A549 (cell line): ENCODE measurements around the gene TRIP11. TPM values are rescaled to one million over a fixed set of nuclear protein-coding genes. Genes with fewer than 3 reads are reported as not detected.

Experiments used
- ATAC-seq, 2 experiments: fragments of 200-7000 bp in 1 of 2; fragments of >200 bp in 1 of 2; cut with Nextera tagmentation in 1 of 2; cut with Tn5 transposase in 1 of 2; 3 replicates each; pipeline versions ENCODE4 v1.8.0 to v1.9.1; 2018 to 2020; ENCODE audit warnings: mild to moderate bottlenecking in 1 of 2, moderate library complexity in 1 of 2
- CTCF ChIA-PET: fragments of 300-600 bp; sonication (Branson Sonifier 250); formaldehyde crosslinking; extraction: SDS; loops from one replicate; lab custom pipeline; 2021; ENCODE audit warnings: antibody characterized with exemption, inconsistent platforms; lab: Yijun Ruan, JAX
- POLR2A ChIA-PET: fragments of 350-600 bp; formaldehyde crosslinking; extraction: SDS; loops from one replicate; lab custom pipeline; 2021; ENCODE audit warnings: antibody characterized with exemption, inconsistent platforms; lab: Yijun Ruan, JAX
- DNase-seq, 2 experiments: peaks; one replicate each; pipeline versions ENCODE4 v3.0.0 to v3.0.0-alpha.2; 2011 to 2016; ENCODE audit warnings: low read depth in 1 of 2, low spot score in 1 of 2
- FAIRE-seq: peaks from 2 replicates; lab custom pipeline; 2011; peaks lifted over from hg19 to GRCh38; lab: Jason Lieb, UNC
- H3K27ac ChIP-seq, 2 experiments: fragments of >200 bp; sonication (Bioruptor Twin); formaldehyde crosslinking; 3 replicates each; pipeline ENCODE4 v1.5.1; 2016 to 2017
- H3K4me1 ChIP-seq: fragments of >200 bp; sonication (Bioruptor Twin); formaldehyde crosslinking; 3 replicates; pipeline ENCODE4 v1.6.1; 2016
- H3K4me2 ChIP-seq: fragments of >200 bp; sonication (Bioruptor Twin); formaldehyde crosslinking; 3 replicates; pipeline ENCODE4 v1.6.1; 2016
- H3K4me3 ChIP-seq: fragments of >200 bp; sonication (Bioruptor Twin); formaldehyde crosslinking; 3 replicates; pipeline ENCODE4 v1.5.1; 2016
- H3K9me3 ChIP-seq: fragments of >200 bp; sonication (Bioruptor Twin); formaldehyde crosslinking; 3 replicates; pipeline ENCODE4 v1.6.1; 2016
- ATOH8 ChIP-seq: fragments of 250-450 bp; sonication (Bioruptor Pico); IDR thresholded peaks from 2 replicates; pipeline ENCODE4 v1.5.0; 2020; ENCODE audit warnings: low read depth, mild to moderate bottlenecking, moderate library complexity
- BCL3 ChIP-seq: fragments of >200 bp; sonication (Bioruptor Twin); formaldehyde crosslinking; IDR thresholded peaks from 3 replicates; pipeline ENCODE4 v1.6.1; 2016
- BHLHE40 ChIP-seq: IDR thresholded peaks from 2 replicates; pipeline ENCODE4 v1.6.1; 2012; ENCODE audit warnings: low read depth, low read length, inconsistent platforms
- CEBPB ChIP-seq, 2 experiments: fragments of >200 bp in 1 of 2; sonication (Bioruptor Twin) in 1 of 2; formaldehyde crosslinking in 1 of 2; IDR thresholded peaks; 2 replicates each; pipeline ENCODE4 v1.6.1; 2012 to 2016
- CHD2 ChIP-seq: fragments of 150-350 bp; IDR thresholded peaks from 2 replicates; pipeline ENCODE4 v1.6.1; 2014; ENCODE audit warnings: low read length; ENCODE audit not compliant: partially characterized antibody
- EHF ChIP-seq: fragments of 250-450 bp; sonication (Bioruptor Pico); IDR thresholded peaks from 2 replicates; pipeline ENCODE4 v1.5.0; 2020; ENCODE audit warnings: mild to moderate bottlenecking
- EHMT2 ChIP-seq: fragments of 200-600 bp; sonication (generic); IDR thresholded peaks from 2 replicates; pipeline ENCODE4 v1.6.1; 2016; ENCODE audit warnings: antibody characterized with exemption, low read depth, mild to moderate bottlenecking, moderate library complexity
- ELK1 ChIP-seq: fragments of 150-350 bp; IDR thresholded peaks from 2 replicates; pipeline ENCODE4 v1.6.1; 2014; ENCODE audit warnings: low read depth, mild to moderate bottlenecking, low read length
- EP300 ChIP-seq, 2 experiments: fragments of >200 bp; sonication (Bioruptor Twin); formaldehyde crosslinking; IDR thresholded peaks; 2 replicates in 1 of 2; 3 replicates in 1 of 2; pipeline ENCODE4 v1.6.1; 2016 to 2017
- ESRRA ChIP-seq: fragments of 150-350 bp; IDR thresholded peaks from 2 replicates; pipeline ENCODE4 v1.6.1; 2014; ENCODE audit warnings: mild to moderate bottlenecking, low read length, borderline replicate concordance
- GATA3 ChIP-seq: IDR thresholded peaks from 2 replicates; pipeline ENCODE4 v1.6.1; 2012; ENCODE audit warnings: borderline replicate concordance
- HDAC2 ChIP-seq: fragments of 200-600 bp; sonication (generic); IDR thresholded peaks from 2 replicates; pipeline ENCODE4 v1.6.1; 2016
- HMGXB4 ChIP-seq: fragments of 250-450 bp; sonication (Bioruptor Pico); IDR thresholded peaks from 2 replicates; pipeline ENCODE4 v1.5.0; 2021; ENCODE audit warnings: mild to moderate bottlenecking, moderate library complexity, borderline replicate concordance
- HOXA7 ChIP-seq: fragments of 250-450 bp; sonication (Bioruptor Pico); IDR thresholded peaks from 2 replicates; pipeline ENCODE4 v1.5.0; 2020; ENCODE audit warnings: mild to moderate bottlenecking, moderate library complexity
- JUN ChIP-seq, 2 experiments: fragments of >200 bp; sonication (Bioruptor Twin); formaldehyde crosslinking; IDR thresholded peaks; 2 replicates in 1 of 2; 3 replicates in 1 of 2; pipeline ENCODE4 v1.6.1; 2016 to 2017
- JUNB ChIP-seq: fragments of >200 bp; sonication (Bioruptor Twin); formaldehyde crosslinking; IDR thresholded peaks from 2 replicates; pipeline ENCODE4 v1.6.1; 2016
- KDM1A ChIP-seq: fragments of 200-600 bp; sonication (generic); IDR thresholded peaks from 2 replicates; pipeline ENCODE4 v1.6.1; 2016; ENCODE audit warnings: low read depth, mild to moderate bottlenecking
- MAFK ChIP-seq: fragments of 450-650 bp; IDR thresholded peaks from 2 replicates; pipeline ENCODE4 v1.6.1; 2014; ENCODE audit not compliant: partially characterized antibody
- MAX ChIP-seq: IDR thresholded peaks from 2 replicates; pipeline ENCODE4 v1.6.1; 2012
- MYC ChIP-seq: IDR thresholded peaks from 2 replicates; pipeline ENCODE4 v1.6.1; 2012; ENCODE audit warnings: mild to moderate bottlenecking, inconsistent platforms, low read length, improper control_type of control experiment, borderline replicate concordance
- NFE2L2 ChIP-seq: fragments of 150-350 bp; conservative IDR thresholded peaks from 2 replicates; pipeline ENCODE4 v1.6.1; 2014; ENCODE audit warnings: low read length
- NPAS2 ChIP-seq: fragments of 250-450 bp; sonication (Bioruptor Pico); IDR thresholded peaks from 2 replicates; pipeline ENCODE4 v1.8.0; 2022; ENCODE audit warnings: mild to moderate bottlenecking, moderate library complexity, borderline replicate concordance
- NR3C1 ChIP-seq: fragments of >200 bp; sonication (Bioruptor Twin); formaldehyde crosslinking; IDR thresholded peaks from 3 replicates; pipeline ENCODE4 v1.6.1; 2017
- PBX3 ChIP-seq: IDR thresholded peaks from 2 replicates; pipeline ENCODE4 v1.6.1; 2012
- RARB ChIP-seq: fragments of 250-450 bp; sonication (Bioruptor Pico); IDR thresholded peaks from 2 replicates; pipeline ENCODE4 v1.8.0; 2021; ENCODE audit warnings: mild to moderate bottlenecking, moderate library complexity
- RCOR1 ChIP-seq: fragments of 150-350 bp; IDR thresholded peaks from 2 replicates; pipeline ENCODE4 v1.6.1; 2014; ENCODE audit warnings: antibody characterized with exemption, low read length, low read depth
- RFX5 ChIP-seq: fragments of 450-650 bp; IDR thresholded peaks from 2 replicates; pipeline ENCODE4 v1.7.1; 2014; ENCODE audit warnings: antibody characterized with exemption, mild to moderate bottlenecking, moderate library complexity
- SREBF2 ChIP-seq: fragments of 450-650 bp; IDR thresholded peaks from 2 replicates; pipeline ENCODE4 v1.6.1; 2014; ENCODE audit warnings: mild to moderate bottlenecking, moderate library complexity
- TFCP2L1 ChIP-seq: fragments of 250-450 bp; sonication (Bioruptor Pico); IDR thresholded peaks from 2 replicates; pipeline ENCODE4 v1.5.0; 2021; ENCODE audit warnings: mild to moderate bottlenecking
- ZC3H11A ChIP-seq: fragments of 450-650 bp; IDR thresholded peaks from 2 replicates; pipeline ENCODE4 v1.6.1; 2014; ENCODE audit warnings: antibody characterized with exemption, mild to moderate bottlenecking
- ZFP36 ChIP-seq: fragments of 450-650 bp; IDR thresholded peaks from 2 replicates; pipeline ENCODE4 v1.6.1; 2014; ENCODE audit warnings: borderline replicate concordance; ENCODE audit not compliant: partially characterized antibody
- ZNF302 ChIP-seq: fragments of 250-450 bp; sonication (Bioruptor Pico); IDR thresholded peaks from 2 replicates; pipeline ENCODE4 v1.9.0; 2021; ENCODE audit warnings: inconsistent platforms, mild to moderate bottlenecking, moderate library complexity
- ZSCAN20 ChIP-seq: fragments of 250-450 bp; sonication (Bioruptor Pico); IDR thresholded peaks from 2 replicates; pipeline ENCODE4 v1.8.0; 2022; ENCODE audit warnings: mild to moderate bottlenecking, moderate library complexity
- WGBS: methylation state at CpG from one replicate; pipeline ENCODE4 v1.1.6; 2017; ENCODE audit errors: missing lambda C conversion rate; 5-methylcytosine and 5-hydroxymethylcytosine counted together
- polyA plus RNA-seq, 4 experiments: library from polyadenylated mRNA; depleted of rRNA in 3 of 4; stranded (reverse); fragments of >200 nt; fragmentation: RNase III in 1 of 4; extraction: RNeasy Plus Mini Kit Qiagen cat#74134 plus additional on column Dnase treatment in 1 of 4; gene quantifications; 2 replicates in 3 of 4; 3 replicates in 1 of 4; pipeline ENCODE4 v1.2.3, GENCODE V29; 2011 to 2017

The TRIP11 gene
- polyA plus RNA-seq, 2 of the 4 experiments (the other 2 are of a cell fraction) = 7.9 to 26.8 TPM

GRCh38 chr14:91953170-91953985 lies 86.5 kb downstream of the TRIP11 start:
- H3K27ac ChIP-seq = no peak overlapping the region
- DNase-seq (no peak), ATAC-seq (no peak), FAIRE-seq (no peak)
- ChIA-PET CTCF (no interaction called here), POLR2A (no interaction called here)
- H3K4me3 ChIP-seq = no peak overlapping the region
- H3K4me2 ChIP-seq = no peak overlapping the region
- TF ChIP-seq GATA3 = no peak
- TF ChIP-seq ZNF302 (CRISPR knock-in tag) = no peak
- TF ChIP-seq NFE2L2 = no peak
- TF ChIP-seq MYC = no peak
- no peak for TF ChIP-seq MAX
- no peak for TF ChIP-seq BHLHE40
- TF ChIP-seq BCL3 = no peak
- no peak for TF ChIP-seq NPAS2 (CRISPR knock-in tag)
- no peak for TF ChIP-seq CEBPB (IDR thresholded peaks at IDR 0.05)
- TF ChIP-seq PBX3 = no peak
- no peak for TF ChIP-seq ESRRA
- no peak for TF ChIP-seq EHF (CRISPR knock-in tag)
- TF ChIP-seq ZFP36 = no peak
- no peak for TF ChIP-seq JUNB
- no peak for TF ChIP-seq JUN (IDR thresholded peaks at IDR 0.05)
- no peak for TF ChIP-seq SREBF2
- TF ChIP-seq RFX5 = no peak
- no peak for TF ChIP-seq RCOR1
- H3K4me1 ChIP-seq = no peaks in the 10 kb centered on the region
- H3K9me3 ChIP-seq = no peaks in the 10 kb centered on the region
- 61% methylated on average over 8 of the region's 8 CpGs for WGBS

- ChIA-PET CTCF (interaction anchor here (1.8 kb wide), 1 partner anchor 49 kb away, joined by 4 read pairs; no protein-coding TSS in a partner anchor), POLR2A (interaction anchor here (0.6 to 0.7 kb wide), 2 partner anchors 256 to 439 kb away, joined by 3 to 4 read pairs; no protein-coding TSS in a partner anchor)
- FAIRE-seq (no peak), ATAC-seq (peak; percentile 69 to 81), DNase-seq (peak; percentile 11 to 17)
- Histone ChIP-seq H3K4me3 (peak within 1 kb of the TSS; percentile 59), H3K4me1 (peaks cover 3% of the 10 kb centered on the region; the same call in 1 of the 3 replicates), H3K4me2 (peak within 1 kb of the TSS; percentile 90), H3K27ac (peak within 1 kb of the TSS; percentile 67 to 84), H3K9me3 (no peaks in the 10 kb centered on the region)
- no peak for TF ChIP-seq HOXA7 (CRISPR knock-in tag)
- TF ChIP-seq HMGXB4 (CRISPR knock-in tag) = no peak
- no peak for TF ChIP-seq ELK1
- no peak for TF ChIP-seq CEBPB (IDR thresholded peaks at IDR 0.05)
- TF ChIP-seq RARB (CRISPR knock-in tag) = no peak
- TF ChIP-seq GATA3 = no peak
- no peak for TF ChIP-seq ZSCAN20
- no peak for TF ChIP-seq MAFK
- TF ChIP-seq CHD2 = no peak
- no peak for TF ChIP-seq JUN (IDR thresholded peaks at IDR 0.05)
- TF ChIP-seq KDM1A = no peak
- TF ChIP-seq EP300 (IDR thresholded peaks at IDR 0.05) = no peak
- TF ChIP-seq HDAC2 = no peak
- TF ChIP-seq NR3C1 = no peak
- TF ChIP-seq ATOH8 (CRISPR knock-in tag) = no peak
- no peak for TF ChIP-seq TFCP2L1 (CRISPR knock-in tag)
- TF ChIP-seq ZC3H11A = no peak
- no peak for TF ChIP-seq EHMT2
- WGBS = 13% methylated on average over 27 of the region's 54 CpGs
Observed at GRCh38 chr14:91947475-91948184, 92.2 kb downstream of the TRIP11 start, which contains the start of gene FBLN5. FBLN5 (minus strand) TSS chr14:91947694; CDS start chr14:91947229, 465 bp downstream.
